Putamen (tissue), 1 donor: ENCODE data around the gene ARG2.
"Not testable (repeated sequence)": the region's sequence is repeated elsewhere in the genome, so short reads cannot be mapped to it uniquely, and the experiment has no call there.

Experiments used
- DNase-seq: peaks from one replicate; pipeline ENCODE4 v3.0.0-alpha.2; 2016; ENCODE audit warnings: low spot score

ARG2 gene

GRCh38 chr14:67586369-67586768, 33.4 kb upstream of the ARG2 start:
- DNase-seq, result no peak

- DNase-seq, result no peak
Observed at GRCh38 chr14:67589204-67589770, 30.4 kb upstream of the ARG2 start.

GRCh38 chr14:67593650-67594049, 26.1 kb upstream of the ARG2 start:
- not testable (repeated sequence) for DNase-seq

GRCh38 chr14:67595392-67595791, 24.3 kb upstream of the ARG2 start:
- no peak for DNase-seq

GRCh38 chr14:67599698-67600561, 19.8 kb upstream of the ARG2 start, which contains the start of gene PIGH:
Gene PIGH, minus strand, starts transcription at chr14:67600268. Its CDS starts 65 bp downstream, at chr14:67600203.
- peak; percentile 91 for DNase-seq

- DNase-seq, result not testable (repeated sequence)
Observed at GRCh38 chr14:67600562-67600974, 19.2 kb upstream of the ARG2 start.

GRCh38 chr14:67602076-67602475, 17.6 kb upstream of the ARG2 start:
- DNase-seq, result no peak

GRCh38 chr14:67602995-67603545, 16.6 kb upstream of the ARG2 start:
- DNase-seq, result no peak

GRCh38 chr14:67607646-67608045, 12.1 kb upstream of the ARG2 start:
- DNase-seq, result no peak

GRCh38 chr14:67609642-67610310, 9.9 kb upstream of the ARG2 start:
- DNase-seq, result no peak

- no peak for DNase-seq
Observed at GRCh38 chr14:67610491-67610890, 9.2 kb upstream of the ARG2 start.

- peak; percentile 57 for DNase-seq
Observed at GRCh38 chr14:67618617-67619063, 1.1 kb upstream of the ARG2 start.

- no peak for DNase-seq
Observed at GRCh38 chr14:67620217-67620785, 581 bp downstream of the ARG2 start.

- DNase-seq, result peak; percentile 76
Observed at GRCh38 chr14:67622675-67623074, 3.0 kb downstream of the ARG2 start.

GRCh38 chr14:67623114-67623513, 3.4 kb downstream of the ARG2 start:
- no peak for DNase-seq

- DNase-seq, result not testable (repeated sequence)
Observed at GRCh38 chr14:67626131-67626530, 6.4 kb downstream of the ARG2 start.

GRCh38 chr14:67627519-67627918, 7.8 kb downstream of the ARG2 start:
- no peak for DNase-seq

GRCh38 chr14:67630186-67630585, 10.5 kb downstream of the ARG2 start:
- no peak for DNase-seq

GRCh38 chr14:67630938-67631337, 11.2 kb downstream of the ARG2 start:
- DNase-seq, result no peak

- DNase-seq, result no peak
Observed at GRCh38 chr14:67633451-67634147, 13.9 kb downstream of the ARG2 start.

- DNase-seq, result no peak
Observed at GRCh38 chr14:67636361-67636919, 16.7 kb downstream of the ARG2 start.
